K562 (cell line): ENCODE measurements around the gene FBXO36. TPM values are rescaled to one million over a fixed set of nuclear protein-coding genes. Genes with fewer than 3 reads are reported as not detected.

Experiments
- ATAC-seq: fragments of 200-7000 bp; cut with Tn5 transposase; 3 replicates; pipeline ENCODE4 v1.9.1; 2020; ENCODE audit warnings: moderate library complexity
- BruUV-seq: library from RNA; stranded (reverse); fragments of 400-500 nt; replicated peaks from 2 replicates; lab custom pipeline; 2021; lab: Mats Ljungman, UMichigan
- CTCF ChIA-PET: fragments of 300-600 bp; formaldehyde crosslinking; extraction: SDS; loops from one replicate; lab custom pipeline; 2021; ENCODE audit warnings: low intra/inter-chr PET ratio; lab: Yijun Ruan, JAX
- POLR2A ChIA-PET: fragments of 300-600, 350-650 bp; sonication (Branson Sonifier 250); formaldehyde crosslinking; extraction: SDS; loops from one replicate; lab custom pipeline; 2021; ENCODE audit warnings: antibody characterized with exemption, inconsistent platforms; lab: Yijun Ruan, JAX
- DNase-seq, 4 experiments: peaks; one replicate each; pipeline versions ENCODE4 v3.0.0 to v3.0.0-alpha.2; 2011 to 2018; ENCODE audit warnings: low spot score in 3 of 4, mixed read lengths in 3 of 4; ENCODE audit errors: extremely low read depth in 1 of 4
- FAIRE-seq: peaks from 2 replicates; lab custom pipeline; 2011; peaks lifted over from hg19 to GRCh38; lab: Jason Lieb, UNC
- H2AFZ ChIP-seq: 2 replicates; pipeline ENCODE4 v1.6.0; 2011; ENCODE audit warnings: low read depth, low read length, control low read depth, inconsistent platforms
- H3K27ac ChIP-seq: fragments of 200-600 bp; 3 replicates; pipeline ENCODE4 v1.8.0; 2011; ENCODE audit warnings: low read depth, mild to moderate bottlenecking, control low read depth, inconsistent platforms, low read length, moderate library complexity, mixed read lengths; ENCODE audit errors: extremely low read depth
- H3K27me3 ChIP-seq, 2 experiments: fragments of 300-600 bp in 1 of 2; 2 replicates in 1 of 2; 3 replicates in 1 of 2; pipeline versions ENCODE4 v1.6.0 to v1.8.0; 2011; ENCODE audit warnings: inconsistent platforms in 2 of 2, low read length in 2 of 2, mild to moderate bottlenecking in 1 of 2, mixed read lengths in 1 of 2, moderate library complexity in 1 of 2; ENCODE audit not compliant: control insufficient read depth in 2 of 2, insufficient read depth in 2 of 2
- H3K36me3 ChIP-seq: fragments of 300-600 bp; 3 replicates; pipeline ENCODE4 v1.8.0; 2011; ENCODE audit warnings: mild to moderate bottlenecking, low read length, inconsistent platforms; ENCODE audit not compliant: control insufficient read depth, insufficient read depth
- H3K4me1 ChIP-seq, 2 experiments: fragments of 200-600 bp in 1 of 2; replicated peaks in 1 of 2; 2 replicates in 1 of 2; 3 replicates in 1 of 2; pipeline versions ENCODE4 v1.5.1 to v1.8.0; 2011; ENCODE audit warnings: inconsistent platforms in 2 of 2, low read length in 2 of 2, mild to moderate bottlenecking in 1 of 2, mixed read lengths in 1 of 2, moderate library complexity in 1 of 2; ENCODE audit not compliant: control insufficient read depth in 2 of 2, insufficient read depth in 2 of 2
- H3K4me2 ChIP-seq: 2 replicates; pipeline ENCODE4 v1.6.1; 2011; ENCODE audit warnings: low read length, control low read depth, inconsistent platforms, mixed read lengths; ENCODE audit not compliant: insufficient read depth
- H3K4me3 ChIP-seq: fragments of 200-600 bp; sonication (generic), shearing (Covaris generic); 2 replicates; pipeline ENCODE4 v1.5.1; 2016; ENCODE audit warnings: control low read depth, inconsistent platforms
- H3K79me2 ChIP-seq: fragments of 200-600 bp; 3 replicates; pipeline ENCODE4 v1.8.0; 2011; ENCODE audit warnings: low read length, inconsistent platforms; ENCODE audit not compliant: control insufficient read depth, insufficient read depth
- H3K9ac ChIP-seq, 2 experiments: 2 replicates each; pipeline versions ENCODE4 v1.6.0 to v1.6.1; 2011; ENCODE audit warnings: low read depth in 2 of 2, low read length in 2 of 2, control low read depth in 1 of 2, inconsistent platforms in 1 of 2, mild to moderate bottlenecking in 1 of 2, mixed read lengths in 1 of 2; ENCODE audit not compliant: insufficient read depth in 1 of 2
- H3K9me1 ChIP-seq: one replicate; pipeline ENCODE4 v1.6.0; 2011; ENCODE audit warnings: inconsistent platforms, mild to moderate bottlenecking, low read length, moderate library complexity; ENCODE audit not compliant: control insufficient read depth, insufficient read depth
- H3K9me3 ChIP-seq: replicated peaks from 2 replicates; pipeline ENCODE4 v1.5.1; 2011; ENCODE audit warnings: low read depth, low read length, inconsistent platforms; ENCODE audit not compliant: control insufficient read depth, insufficient read depth
- H4K20me1 ChIP-seq: replicated peaks from 2 replicates; pipeline ENCODE4 v1.6.1; 2011; ENCODE audit warnings: low read length, inconsistent platforms, mixed read lengths; ENCODE audit not compliant: control insufficient read depth, insufficient read depth
- ARID1B ChIP-seq: fragments of 450-650 bp; IDR thresholded peaks from 2 replicates; pipeline ENCODE4 v1.6.1; 2016; ENCODE audit warnings: antibody characterized with exemption, mild to moderate bottlenecking, inconsistent platforms
- CHD2 ChIP-seq: IDR thresholded peaks from 2 replicates; pipeline ENCODE4 v1.6.1; 2011; ENCODE audit warnings: low read depth, low read length
- CHD4 ChIP-seq: fragments of 200-600 bp; sonication (generic); IDR thresholded peaks from 3 replicates; pipeline ENCODE4 v1.6.1; 2012; ENCODE audit warnings: low read depth, mild to moderate bottlenecking, mixed read lengths, low read length, inconsistent platforms; ENCODE audit not compliant: insufficient read depth, insufficient replicate concordance, poor library complexity, severe bottlenecking
- EP300 ChIP-seq: IDR thresholded peaks from 2 replicates; pipeline ENCODE4 v1.6.1; 2012; ENCODE audit warnings: low read length, improper control_type of control experiment
- HMGXB4 ChIP-seq: sonication (generic); formaldehyde crosslinking; IDR thresholded peaks from 2 replicates; pipeline ENCODE4 v1.8.1; 2023; ENCODE audit warnings: mild to moderate bottlenecking, missing genetic modification reagents
- IFI16 ChIP-seq: fragments of 250-450 bp; sonication (Bioruptor Pico); IDR thresholded peaks from 2 replicates; pipeline ENCODE4 v2.1.2; 2022; ENCODE audit warnings: mild to moderate bottlenecking, inconsistent platforms
- NFYB ChIP-seq: IDR thresholded peaks from 2 replicates; pipeline ENCODE4 v1.6.1; 2011; ENCODE audit warnings: mild to moderate bottlenecking, moderate library complexity; ENCODE audit not compliant: insufficient read length; ENCODE audit errors: extremely low read depth
- PHB2 ChIP-seq: fragments of 450-650 bp; IDR thresholded peaks from 2 replicates; pipeline ENCODE4 v1.6.1; 2017; ENCODE audit warnings: low read depth
- RAD21 ChIP-seq, 2 experiments: fragments of 250-450 bp in 1 of 2; fragments of 450-650 bp in 1 of 2; sonication (Bioruptor Pico) in 1 of 2; formaldehyde crosslinking in 1 of 2; IDR thresholded peaks in 1 of 2; conservative IDR thresholded peaks in 1 of 2; 2 replicates each; pipeline versions ENCODE4 v1.4.0 to v1.8.0; 2020 to 2022; ENCODE audit warnings: mild to moderate bottlenecking in 2 of 2, moderate library complexity in 1 of 2
- SIN3B ChIP-seq: fragments of 450-650 bp; IDR thresholded peaks from 2 replicates; pipeline ENCODE4 v1.6.1; 2017; ENCODE audit warnings: low read depth, mild to moderate bottlenecking, moderate library complexity
- ZNF407 ChIP-seq: fragments of 450-650 bp; IDR thresholded peaks from 2 replicates; pipeline ENCODE4 v1.6.1; 2016; ENCODE audit warnings: low read depth
- ZNF764 ChIP-seq: fragments of 250-450 bp; sonication (Bioruptor Pico); IDR thresholded peaks from 2 replicates; pipeline ENCODE4 v1.4.0; 2020; ENCODE audit warnings: low read depth, mild to moderate bottlenecking, moderate library complexity
- WGBS: fragments of 100-300 bp; shearing (Covaris generic); methylation state at CpG from one replicate; pipeline ENCODE4 v1.1.6; 2016; ENCODE audit warnings: low coverage, mixed read lengths; ENCODE audit not compliant: insufficient coverage; ENCODE audit errors: missing lambda C conversion rate; 5-methylcytosine and 5-hydroxymethylcytosine counted together
- in situ Hi-C: fragments of 300-500 bp; cut with MboI; formaldehyde crosslinking; loops from 4 replicates; pipeline ENCODE4 v1.15.0; 2018; ENCODE audit warnings: inconsistent platforms, mixed read lengths
- intact Hi-C: fragments of 100-400 bp; cut with micrococcal nuclease; formaldehyde crosslinking; loops from 2 replicates; pipeline ENCODE4 v1.14.2; 2022
- polyA plus RNA-seq, 8 experiments: library from polyadenylated mRNA; depleted of rRNA in 4 of 8; stranded (reverse) in 5 of 8; unstranded in 3 of 8; fragments of >200 nt; fragmentation: Nextera tagmentation in 2 of 8; fragmentation: Illumina TruSeq in 1 of 8; extraction: Ambion mirVana in 2 of 8; extraction: Trizol in 1 of 8; gene quantifications; 2 replicates each; pipeline versions ENCODE4 v1.2.1 to v1.2.3, GENCODE V29; 2011 to 2014; ENCODE audit warnings: inconsistent platforms in 1 of 8, missing spikeins in 1 of 8
- total RNA-seq, 7 experiments: library from RNA; depleted of rRNA in 6 of 7; stranded (reverse); fragments of >200 nt in 6 of 7; fragmentation: Illumina TruSeq in 2 of 7; extraction: Trizol in 2 of 7; gene quantifications; 2 replicates each; pipeline versions ENCODE4 v1.2.1 to v1.2.3, GENCODE V29; 2011 to 2021; ENCODE audit warnings: low replicate concordance in 1 of 7

The FBXO36 gene
- total and polyA plus RNA-seq, 9 of the 15 experiments (the other 6 are each of a cell fraction or from before 2014, with no cell fraction given) = 0.40 to 0.91 (median 0.58) TPM

- Histone ChIP-seq H3K9me3 (no peaks in the 10 kb centered on the region), H3K27ac (no peak overlapping the region), H3K36me3 (peaks cover 23% of the 10 kb centered on the region; the same call in 2 of the 3 replicates), H3K79me2 (peaks cover 90% of the 10 kb centered on the region), H2AFZ (no peak overlapping the region), H3K9ac (no peak overlapping the region), H3K4me3 (no peak overlapping the region), H3K9me1 (no peaks in the 10 kb centered on the region), H3K4me1 (peaks cover 0 to 2% of the 10 kb centered on the region in 2 experiments; a peak in 3 of 5 replicates), H3K4me2 (no peak overlapping the region), H4K20me1 (no peaks in the 10 kb centered on the region), H3K27me3 (no peaks in the 10 kb centered on the region)
- ATAC-seq (peak; percentile 88), FAIRE-seq (peak; percentile 75), DNase-seq (peak in 3 of 4 experiments; percentile 11 to 38 (median 27))
- CTCF ChIA-PET = no interaction called here
- intact Hi-C loops = loop anchor here (2.0 kb wide), 1 partner anchor 110 kb away; no protein-coding TSS in a partner anchor
- in situ Hi-C loops = no loop called here
- WGBS = 60% methylated on average over 1 of the region's 1 CpG
- POLR2A ChIA-PET = interaction anchor here (0.8 to 1.7 kb wide), 4 partner anchors 9 to 45 kb away, joined by 3 to 8 read pairs (median 4); no protein-coding TSS in a partner anchor
- no TSS peak for BruUV-seq
- TF ChIP-seq RAD21 (CRISPR knock-in tag; conservative IDR thresholded peaks at IDR 0.05 in 1 of 2, IDR thresholded peaks at IDR 0.05 in 1 of 2) = peak in 1 of 2 experiments; percentile 32; a peak in 2 of 4 replicates
- no peak for TF ChIP-seq IFI16 (CRISPR knock-in tag)
- TF ChIP-seq ZNF764 (CRISPR knock-in tag) = no peak
- no peak for TF ChIP-seq NFYB
- no peak for TF ChIP-seq EP300
- TF ChIP-seq CHD2 = no peak
- no peak for TF ChIP-seq HMGXB4 (CRISPR knock-in tag)
- TF ChIP-seq PHB2 = no peak
- TF ChIP-seq ZNF407 = peak; percentile 75
- TF ChIP-seq ARID1B = no peak
- no peak for TF ChIP-seq CHD4
- no peak for TF ChIP-seq SIN3B
Observed at GRCh38 chr2:229910832-229911412, 11.4 kb upstream of the FBXO36 start.
